H54 (cell line): ENCODE results near the gene EOMES.

ENCODE experiments used
- DNase-seq: peaks from one replicate; pipeline ENCODE4 v3.0.0; 2011; ENCODE audit warnings: low spot score, mixed read lengths; ENCODE audit not compliant: insufficient read length
- FAIRE-seq: peaks from 3 replicates; lab custom pipeline; 2011; peaks lifted over from hg19 to GRCh38; lab: Jason Lieb, UNC
- POLR2A ChIP-seq: IDR thresholded peaks from 2 replicates; pipeline ENCODE4 v1.6.1; 2011; ENCODE audit warnings: low read depth, mild to moderate bottlenecking, low read length

EOMES gene

GRCh38 chr3:27728195-27729087 is 6.3 kb upstream of the EOMES start:
- no peak for TF ChIP-seq POLR2A
- no peak for FAIRE-seq

GRCh38 chr3:27726240-27726639 is 4.1 kb upstream of the EOMES start:
- TF ChIP-seq POLR2A = no peak
- FAIRE-seq (no peak), DNase-seq (no peak)

More at GRCh38 chr3:27728195-27729087, 6.3 kb upstream of the EOMES start:
- DNase-seq = no peak

- FAIRE-seq (no peak), DNase-seq (no peak)
- no peak for TF ChIP-seq POLR2A
These were observed 2.5 kb upstream of the EOMES start for GRCh38 chr3:27724459-27725197.

GRCh38 chr3:27723815-27724458 is 1.8 kb upstream of the EOMES start:
- TF ChIP-seq POLR2A = no peak
- FAIRE-seq = no peak
- DNase-seq = no peak

GRCh38 chr3:27723456-27723814 is 1.3 kb upstream of the EOMES start:
- DNase-seq (no peak), FAIRE-seq (no peak)
- TF ChIP-seq POLR2A = no peak

GRCh38 chr3:27723001-27723445 is 900 bp upstream of the EOMES start:
- TF ChIP-seq POLR2A = no peak
- no peak for FAIRE-seq
- DNase-seq = no peak

GRCh38 chr3:27720899-27721716 is 1.0 kb downstream of the EOMES start:
- FAIRE-seq (no peak), DNase-seq (no peak)
- no peak for TF ChIP-seq POLR2A

- no peak for TF ChIP-seq POLR2A
- DNase-seq (no peak), FAIRE-seq (no peak)
These were observed 2.7 kb downstream of the EOMES start for GRCh38 chr3:27719314-27720003.

GRCh38 chr3:27718459-27718858 is 3.7 kb downstream of the EOMES start:
- DNase-seq (no peak), FAIRE-seq (no peak)
- TF ChIP-seq POLR2A = no peak

- DNase-seq = no peak
- no peak for FAIRE-seq
- TF ChIP-seq POLR2A = no peak
These were observed 4.8 kb downstream of the EOMES start for GRCh38 chr3:27717200-27717852.

- DNase-seq (no peak), FAIRE-seq (no peak)
- no peak for TF ChIP-seq POLR2A
These were observed 5.8 kb downstream of the EOMES start for GRCh38 chr3:27716309-27716708.

- FAIRE-seq (no peak), DNase-seq (no peak)
- TF ChIP-seq POLR2A = no peak
These were observed 6.3 kb downstream of the EOMES start for GRCh38 chr3:27715863-27716262.
